B cell (primary cell): ENCODE measurements around the gene TENM4. TPM values are rescaled to one million over a fixed set of nuclear protein-coding genes. Genes with fewer than 3 reads are reported as not detected.

ENCODE experiments used
- ATAC-seq: fragments of 200-7000 bp; cut with Tn5 transposase; one replicate; pipeline ENCODE4 v1.10.0; 2021; ENCODE audit warnings: low read depth, mild to moderate bottlenecking, moderate number of reproducible peaks, moderate library complexity
- CTCF ChIA-PET: fragments of 350-600 bp; sonication (Branson Sonifier 250); formaldehyde crosslinking; loops from one replicate; lab custom pipeline; 2021; ENCODE audit warnings: antibody characterized with exemption, inconsistent platforms; lab: Charles Lee
- POLR2A ChIA-PET: fragments of 350-600 bp; sonication (Branson Sonifier 250); formaldehyde crosslinking; loops from one replicate; lab custom pipeline; 2021; ENCODE audit warnings: antibody characterized with exemption; lab: Charles Lee
- DNase-seq: peaks from one replicate; pipeline ENCODE4 v3.0.0; 2013
- H2AFZ ChIP-seq: 2 replicates; pipeline ENCODE4 v1.6.1; 2012; ENCODE audit warnings: mild to moderate bottlenecking, low read depth, low read length; ENCODE audit not compliant: insufficient read depth, poor library complexity, severe bottlenecking
- H3K27ac ChIP-seq, 2 donors: 1 replicate in 1 of 2; 2 replicates in 1 of 2; pipeline ENCODE4 v1.5.1; 2012 to 2013; ENCODE audit warnings: low read length in 2 of 2, mild to moderate bottlenecking in 2 of 2, moderate library complexity in 1 of 2
- H3K27me3 ChIP-seq, 4 experiments: fragments of 200-600 bp in 1 of 4; sonication (generic) in 1 of 4; replicated peaks in 1 of 4; 1 replicate in 2 of 4; 2 replicates in 2 of 4; pipeline versions ENCODE4 v1.6.1 to v1.7.0; 2013 to 2016; ENCODE audit warnings: low read length in 3 of 4, mild to moderate bottlenecking in 2 of 4, mixed read lengths in 1 of 4, moderate library complexity in 1 of 4; ENCODE audit not compliant: insufficient read depth in 4 of 4, control insufficient read depth in 3 of 4; ENCODE audit errors: control extremely low read depth in 1 of 4
- H3K36me3 ChIP-seq, 2 experiments: replicated peaks in 1 of 2; 1 replicate in 1 of 2; 2 replicates in 1 of 2; pipeline versions ENCODE4 v1.6.1 to v1.7.1; 2013; ENCODE audit warnings: low read length in 1 of 2; ENCODE audit not compliant: insufficient read depth in 2 of 2, control insufficient read depth in 1 of 2; ENCODE audit errors: control extremely low read depth in 1 of 2, extremely low read depth in 1 of 2
- H3K4me1 ChIP-seq, 2 donors: fragments of 200-600 bp in 1 of 2; sonication (generic) in 1 of 2; 1 replicate in 1 of 2; 2 replicates in 1 of 2; pipeline versions ENCODE4 v1.5.1 to v1.6.1; 2013 to 2017; ENCODE audit warnings: low read length in 2 of 2; ENCODE audit not compliant: control insufficient read depth in 2 of 2, insufficient read depth in 2 of 2
- H3K4me2 ChIP-seq: replicated peaks from 2 replicates; pipeline ENCODE3; 2012; ENCODE audit warnings: mild to moderate bottlenecking, low read depth, low read length; ENCODE audit not compliant: poor library complexity, severe bottlenecking
- H3K4me3 ChIP-seq, 5 experiments: fragments of 200-600 bp in 1 of 5; sonication (generic) in 1 of 5; 1 replicate in 3 of 5; 2 replicates in 2 of 5; pipeline versions ENCODE4 v1.5.1 to v1.7.0; 2011 to 2016; ENCODE audit warnings: low read length in 4 of 5, mild to moderate bottlenecking in 4 of 5, low read depth in 2 of 5, control low read depth in 1 of 5, moderate library complexity in 1 of 5; ENCODE audit not compliant: insufficient read depth in 1 of 5; ENCODE audit errors: control extremely low read depth in 1 of 5, extremely low read depth in 1 of 5
- H3K79me2 ChIP-seq: fragments of 200-600 bp; sonication (generic); one replicate; pipeline ENCODE4 v1.6.0; 2016; ENCODE audit warnings: low read length; ENCODE audit not compliant: control insufficient read depth, insufficient read depth
- H3K9ac ChIP-seq: fragments of 200-600 bp; sonication (generic); 2 replicates; pipeline ENCODE4 v1.6.1; 2017; ENCODE audit warnings: mild to moderate bottlenecking, low read length, moderate library complexity
- H3K9me3 ChIP-seq, 3 donors: one replicate each; pipeline versions ENCODE4 v1.6.1 to v1.7.1; 2013; ENCODE audit warnings: low read length in 2 of 3; ENCODE audit not compliant: control insufficient read depth in 2 of 3, insufficient read depth in 1 of 3; ENCODE audit errors: control extremely low read depth in 1 of 3
- H4K20me1 ChIP-seq: 2 replicates; pipeline ENCODE4 v1.6.0; 2012; ENCODE audit warnings: mild to moderate bottlenecking, low read length; ENCODE audit not compliant: insufficient read depth, control insufficient read depth, poor library complexity, severe bottlenecking
- H3K27ac Mint-ChIP-seq: one replicate; pipeline ENCODE4 v1.8.0; 2021; ENCODE audit warnings: mixed read lengths
- H3K27me3 Mint-ChIP-seq: one replicate; pipeline ENCODE4 v1.8.0; 2021; ENCODE audit warnings: mixed read lengths
- H3K4me1 Mint-ChIP-seq: one replicate; pipeline ENCODE4 v1.8.0; 2021; ENCODE audit warnings: mixed read lengths
- H3K4me3 Mint-ChIP-seq: one replicate; pipeline ENCODE4 v1.8.0; 2021; ENCODE audit warnings: mixed read lengths
- H3K9me3 Mint-ChIP-seq: one replicate; pipeline ENCODE4 v1.8.0; 2022; ENCODE audit warnings: mixed read lengths; ENCODE audit not compliant: insufficient read depth
- CTCF ChIP-seq: fragments of 200-600 bp; IDR thresholded peaks from one replicate; pipeline ENCODE4 v1.8.0; 2022; ENCODE audit warnings: antibody characterized with exemption, mild to moderate bottlenecking
- EZH2 ChIP-seq: IDR thresholded peaks from 2 replicates; pipeline ENCODE4 v1.6.1; 2012; ENCODE audit warnings: borderline replicate concordance, low read depth, mild to moderate bottlenecking, moderate library complexity, low read length; ENCODE audit not compliant: insufficient read depth, poor library complexity, severe bottlenecking
- WGBS: methylation state at CpG from one replicate; pipeline ENCODE4 v1.1.5; 2013; ENCODE audit warnings: missing lambda C conversion rate; ENCODE audit not compliant: insufficient coverage; 5-methylcytosine and 5-hydroxymethylcytosine counted together
- intact Hi-C: fragments of 100-400 bp; cut with micrococcal nuclease; formaldehyde crosslinking; loops from one replicate; pipeline ENCODE4 v1.10.0; 2022
- polyA plus RNA-seq: library from polyadenylated mRNA; depleted of rRNA; stranded (reverse); fragments of >200 nt; gene quantifications from 2 replicates; pipeline ENCODE4 v1.2.3, GENCODE V29; 2012
- total RNA-seq, 2 donors: library from RNA; stranded (reverse); fragments of 120-200 nt in 1 of 2; gene quantifications; 1 replicate in 1 of 2; 2 replicates in 1 of 2; pipeline versions ENCODE4 v1.2.3 to v1.2.4, GENCODE V29; 2013 to 2022

The TENM4 gene
- total and polyA plus RNA-seq, 2 donors (not counting 1 experiment from before 2014, with no cell fraction given), result 0.09 to 5.7 TPM

GRCh38 chr11:78916759-78917158 is 524.1 kb downstream of the TENM4 start:
- ATAC-seq (no peak), DNase-seq (no peak)
- no peak overlapping the region for H3K4me2 ChIP-seq
- H4K20me1 ChIP-seq, result no peaks in the 10 kb centered on the region
- ChIA-PET CTCF (no interaction called here), POLR2A (no interaction called here)
- H3K27ac ChIP-seq, result no peak overlapping the region
- Mint-ChIP-seq H3K27me3 (peaks cover 13% of the 10 kb centered on the region), H3K4me1 (no peaks in the 10 kb centered on the region), H3K27ac (no peak overlapping the region), H3K9me3 (peaks cover 3% of the 10 kb centered on the region), H3K4me3 (no peak overlapping the region)
- H3K79me2 ChIP-seq, result no peaks in the 10 kb centered on the region
- TF ChIP-seq CTCF (no peak), EZH2 (no peak)
- H3K9me3 ChIP-seq, result peaks cover 0 to 5% (median 0%) of the 10 kb centered on the region in 3 donors
- WGBS, result no CpG with 5 or more reads among the region's 1 CpG
- no peaks in the 10 kb centered on the region for H3K4me1 ChIP-seq
- intact Hi-C loops, result no loop called here
- no peaks in the 10 kb centered on the region for H3K36me3 ChIP-seq
- no peaks in the 10 kb centered on the region for H3K27me3 ChIP-seq
- H2AFZ ChIP-seq, result no peak overlapping the region
- H3K9ac ChIP-seq, result no peak overlapping the region
- no peak overlapping the region for H3K4me3 ChIP-seq

GRCh38 chr11:78914503-78914902 is 526.3 kb downstream of the TENM4 start:
- no peak overlapping the region for H3K4me3 Mint-ChIP-seq
- no peaks in the 10 kb centered on the region for H3K27me3 ChIP-seq
- POLR2A ChIA-PET, result no interaction called here
- H3K4me1 Mint-ChIP-seq, result no peaks in the 10 kb centered on the region
- H3K4me3 ChIP-seq, result no peak overlapping the region
- no peaks in the 10 kb centered on the region for H4K20me1 ChIP-seq
- no peak overlapping the region for H3K4me2 ChIP-seq
- TF ChIP-seq CTCF (no peak), EZH2 (no peak)
- DNase-seq, result no peak
- H3K27me3 Mint-ChIP-seq, result peaks cover 4% of the 10 kb centered on the region
- H3K79me2 ChIP-seq, result no peaks in the 10 kb centered on the region
- no peak overlapping the region for H3K27ac Mint-ChIP-seq
- H2AFZ ChIP-seq, result no peak overlapping the region
- ATAC-seq, result no peak
- H3K9me3 Mint-ChIP-seq, result peaks cover 3% of the 10 kb centered on the region
- intact Hi-C loops, result no loop called here
- CTCF ChIA-PET, result no interaction called here
- H3K36me3 ChIP-seq, result no peaks in the 10 kb centered on the region
- H3K4me1 ChIP-seq, result no peaks in the 10 kb centered on the region
- peaks cover 0 to 5% (median 0%) of the 10 kb centered on the region in 3 donors for H3K9me3 ChIP-seq
- H3K9ac ChIP-seq, result no peak overlapping the region
- H3K27ac ChIP-seq, result no peak overlapping the region
- whole genome bisulfite sequencing, result 25% methylated on average over 1 of the region's 1 CpG
